ENCODE data around the gene CLK1. TPM values are rescaled to one million over a fixed set of nuclear protein-coding genes. Genes with fewer than 3 reads are reported as not detected.

The CLK1 gene
- total and polyA plus RNA-seq, 2 of the 8 experiments (the other 6 are each of a cell fraction or from before 2014, with no cell fraction given): 22.3 to 35.2 TPM

DNA sequence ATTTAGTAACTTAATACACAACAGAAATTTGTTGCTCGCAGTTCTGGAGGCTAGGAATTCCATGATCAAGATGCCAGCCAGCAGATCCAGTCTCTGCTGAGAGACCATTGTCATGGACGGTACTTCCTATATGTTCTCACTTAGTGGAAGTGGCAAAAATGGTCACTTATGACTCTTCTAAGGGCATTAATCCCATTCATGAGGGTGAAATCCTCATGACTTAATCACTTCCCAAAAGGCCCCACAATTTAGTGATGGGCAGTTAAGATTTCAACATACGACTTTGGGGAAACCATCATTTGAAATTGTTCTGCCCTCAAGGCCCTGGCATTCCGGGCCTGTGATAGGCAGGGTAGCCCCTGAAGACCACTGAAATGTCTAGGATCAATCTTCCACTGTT, 29.8 kb downstream of the CLK1 start:
- no peak for FAIRE-seq
- Histone ChIP-seq H2BK5ac (ENCODE audit: low read depth, low read length) (no peak overlapping the region), H4K8ac (ENCODE audit: extremely low read depth, insufficient read depth, low read length) (no peak overlapping the region), H3K9ac (replicated peaks in 1 of 4; ENCODE audit: extremely low read depth in 1 of 4, low read depth in 3 of 4, low read length in 3 of 4) (no peak overlapping the region), H3K18ac (ENCODE audit: extremely low read depth, low read length) (no peak overlapping the region), H2BK20ac (ENCODE audit: low read length) (no peak overlapping the region), H2AFZ (ENCODE audit: low read length) (no peak overlapping the region), H2BK120ac (replicated peaks; ENCODE audit: low read depth, low read length) (no peak overlapping the region), H2BK15ac (ENCODE audit: low read length) (no peak overlapping the region), H4K20me1 (replicated peaks in 1 of 2; ENCODE audit: control insufficient read depth in 1 of 2, insufficient read depth in 2 of 2, low read length in 2 of 2) (no peaks in the 10 kb centered on the region), H2BK12ac (ENCODE audit: low read depth, low read length) (no peak overlapping the region), H3K4me1 (replicated peaks in 1 of 4; ENCODE audit: control insufficient read depth in 3 of 4, insufficient read depth in 4 of 4, low read length in 3 of 4) (peaks cover 0 to 4% (median 3%) of the 10 kb centered on the region in 4 experiments; a peak in 4 of 7 replicates), H3K36me3 (ENCODE audit: control insufficient read depth in 2 of 4, insufficient read depth in 4 of 4, low read length in 3 of 4) (no peaks in the 10 kb centered on the region; a peak in 1 of 8 replicates), H3K79me2 (ENCODE audit: control insufficient read depth in 1 of 2, insufficient read depth in 2 of 2, low read length in 2 of 2) (no peaks in the 10 kb centered on the region), H3K27me3 (replicated peaks in 1 of 4; ENCODE audit: control insufficient read depth in 3 of 4, extremely low read depth in 1 of 4, insufficient read depth in 3 of 4, low read length in 3 of 4) (no peaks in the 10 kb centered on the region), H4K5ac (ENCODE audit: insufficient read length, low read depth, low read length) (no peak overlapping the region), H3K4me2 (ENCODE audit: insufficient read depth in 1 of 2, low read depth in 2 of 2, low read length in 2 of 2) (no peak overlapping the region), H3K23ac (ENCODE audit: insufficient read length) (no peak overlapping the region), H3K4ac (replicated peaks; ENCODE audit: insufficient read length, low read depth, low read length) (no peak overlapping the region), H3K27ac (ENCODE audit: low read depth, low read length) (no peak overlapping the region), H3K79me1 (ENCODE audit: low read depth, low read length) (no peaks in the 10 kb centered on the region), H2AK5ac (ENCODE audit: low read depth, low read length) (no peak overlapping the region), H3K9me3 (ENCODE audit: insufficient read depth in 2 of 2, low read depth in 1 of 2, low read length in 1 of 2) (peaks cover 3 to 10% of the 10 kb centered on the region in 2 experiments; a peak in 2 of 4 replicates), H3K4me3 (ENCODE audit: extremely low read depth in 1 of 4, insufficient read depth in 2 of 4, low read depth in 3 of 4, low read length in 4 of 4) (no peak overlapping the region), H3K14ac (ENCODE audit: insufficient read length) (no peak overlapping the region), H3K23me2 (ENCODE audit: low read depth, low read length) (no peaks in the 10 kb centered on the region), H3K56ac (replicated peaks; ENCODE audit: insufficient read length, low read depth, low read length) (no peak overlapping the region), H4K91ac (replicated peaks; ENCODE audit: insufficient read length, low read length) (no peak overlapping the region)
- ChIA-PET CTCF (ENCODE audit: partially characterized antibody) (interaction anchor here (0.9 kb wide), 1 partner anchor 10 kb away, joined by 4 read pairs; no protein-coding TSS in a partner anchor), POLR2A (ENCODE audit: partially characterized antibody) (no interaction called here)
- DNase-seq (ENCODE audit: low read depth in 1 of 2, low spot score in 2 of 2): no peak
- WGBS, 2 experiments (ENCODE audit: extremely low coverage in 1 of 2, insufficient coverage in 1 of 2, insufficient read length in 1 of 2, insufficient replicate concordance in 2 of 2, low coverage in 1 of 2, low lambda C conversion rate in 2 of 2, missing lambda C conversion rate in 1 of 2): 91% methylated on average over 4 of the region's 4 CpGs; no CpG with 5 or more reads in 1 of the 2 experiments
- TF ChIP-seq SUZ12 (IDR thresholded peaks at IDR 0.05; ENCODE audit: low read length) (no peak), CEBPB (IDR thresholded peaks at IDR 0.05; ENCODE audit: low read depth, low read length) (no peak), POLR2AphosphoS5 (IDR thresholded peaks at IDR 0.05; ENCODE audit: low read depth, low read length) (no peak), JUND (IDR thresholded peaks at IDR 0.05; ENCODE audit: low read length) (no peak), EZH2 (IDR thresholded peaks at IDR 0.05; ENCODE audit: low read depth, low read length, severe bottlenecking) (no peak), RXRA (IDR thresholded peaks at IDR 0.05; ENCODE audit: insufficient read depth, low read depth, low read length) (no peak), JUN (IDR thresholded peaks at IDR 0.05; ENCODE audit: low read depth, low read length) (no peak), KDM1A (IDR thresholded peaks at IDR 0.05; ENCODE audit: borderline replicate concordance, low read length) (no peak), POLR2A (IDR thresholded peaks at IDR 0.05; ENCODE audit: control extremely low read depth in 1 of 2, low read depth in 2 of 2, low read length in 2 of 2) (no peak), TAF1 (IDR thresholded peaks at IDR 0.05; ENCODE audit: low read depth, low read length) (no peak), MAFK (IDR thresholded peaks at IDR 0.05; ENCODE audit: low read depth, low read length) (no peak), FOSL1 (IDR thresholded peaks at IDR 0.05; ENCODE audit: insufficient read depth, low read depth, low read length) (no peak), SIRT6 (IDR thresholded peaks at IDR 0.05; ENCODE audit: low read length) (no peak)
- TF ChIP-seq, protein P1, sequence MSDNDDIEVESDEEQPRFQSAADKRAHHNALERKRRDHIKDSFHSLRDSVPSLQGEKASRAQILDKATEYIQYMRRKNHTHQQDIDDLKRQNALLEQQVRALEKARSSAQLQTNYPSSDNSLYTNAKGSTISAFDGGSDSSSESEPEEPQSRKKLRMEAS (IDR thresholded peaks at IDR 0.05): no peak
- TF ChIP-seq, protein P2, sequence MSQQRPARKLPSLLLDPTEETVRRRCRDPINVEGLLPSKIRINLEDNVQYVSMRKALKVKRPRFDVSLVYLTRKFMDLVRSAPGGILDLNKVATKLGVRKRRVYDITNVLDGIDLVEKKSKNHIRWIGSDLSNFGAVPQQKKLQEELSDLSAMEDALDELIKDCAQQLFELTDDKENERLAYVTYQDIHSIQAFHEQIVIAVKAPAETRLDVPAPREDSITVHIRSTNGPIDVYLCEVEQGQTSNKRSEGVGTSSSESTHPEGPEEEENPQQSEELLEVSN (IDR thresholded peaks at IDR 0.05): no peak

Data from H1 (cell line).